ENCODE measurements around the gene ACTR10.

DNA sequence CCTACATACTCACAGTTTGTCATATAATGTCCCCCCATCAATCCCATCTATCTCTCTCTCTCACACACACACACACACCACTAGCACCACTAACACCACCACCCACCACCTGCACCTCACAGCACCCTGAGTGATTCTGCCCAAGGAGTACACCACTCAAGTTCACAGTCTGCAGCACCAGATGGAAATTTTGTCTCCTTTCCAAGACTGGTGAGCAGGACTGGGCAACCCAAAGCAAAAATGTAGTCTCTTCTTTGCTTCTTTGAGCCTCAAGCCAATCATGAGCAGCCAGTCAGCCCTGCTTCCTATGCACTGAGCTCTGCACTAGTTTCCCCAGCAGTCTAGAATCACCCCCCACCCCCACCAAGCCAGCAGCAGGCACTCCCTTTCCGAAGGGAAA, 32.9 kb upstream of the ACTR10 start:
- TF ChIP-seq, protein P1, sequence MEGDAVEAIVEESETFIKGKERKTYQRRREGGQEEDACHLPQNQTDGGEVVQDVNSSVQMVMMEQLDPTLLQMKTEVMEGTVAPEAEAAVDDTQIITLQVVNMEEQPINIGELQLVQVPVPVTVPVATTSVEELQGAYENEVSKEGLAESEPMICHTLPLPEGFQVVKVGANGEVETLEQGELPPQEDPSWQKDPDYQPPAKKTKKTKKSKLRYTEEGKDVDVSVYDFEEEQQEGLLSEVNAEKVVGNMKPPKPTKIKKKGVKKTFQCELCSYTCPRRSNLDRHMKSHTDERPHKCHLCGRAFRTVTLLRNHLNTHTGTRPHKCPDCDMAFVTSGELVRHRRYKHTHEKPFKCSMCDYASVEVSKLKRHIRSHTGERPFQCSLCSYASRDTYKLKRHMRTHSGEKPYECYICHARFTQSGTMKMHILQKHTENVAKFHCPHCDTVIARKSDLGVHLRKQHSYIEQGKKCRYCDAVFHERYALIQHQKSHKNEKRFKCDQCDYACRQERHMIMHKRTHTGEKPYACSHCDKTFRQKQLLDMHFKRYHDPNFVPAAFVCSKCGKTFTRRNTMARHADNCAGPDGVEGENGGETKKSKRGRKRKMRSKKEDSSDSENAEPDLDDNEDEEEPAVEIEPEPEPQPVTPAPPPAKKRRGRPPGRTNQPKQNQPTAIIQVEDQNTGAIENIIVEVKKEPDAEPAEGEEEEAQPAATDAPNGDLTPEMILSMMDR (conservative IDR thresholded peaks at IDR 0.05 in 1 of 2, IDR thresholded peaks at IDR 0.05 in 1 of 2; ENCODE audit: extremely low read depth in 1 of 2, insufficient read depth in 1 of 2, low read depth in 1 of 2, low read length in 2 of 2): no peak
- TF ChIP-seq EZH2 (IDR thresholded peaks at IDR 0.05; ENCODE audit: borderline replicate concordance, low read length): no peak
